GM23338 (cell line): Measurements from ENCODE around the gene PAM. TPM values are rescaled to one million over a fixed set of nuclear protein-coding genes. Genes with fewer than 3 reads are reported as not detected.

Experiments
- ATAC-seq: fragments of 200-7000 bp; cut with Tn5 transposase; 3 replicates; pipeline ENCODE4 v1.9.1; 2020
- DNase-seq: peaks from one replicate; pipeline ENCODE4 v3.0.0-alpha.2; 2015; ENCODE audit warnings: low spot score
- H2AFZ ChIP-seq: fragments of 200-600 bp; sonication (generic); 2 replicates; pipeline ENCODE4 v1.8.0; 2016; ENCODE audit warnings: antibody characterized with exemption, mild to moderate bottlenecking, moderate library complexity
- H3F3A ChIP-seq: fragments of 200-600 bp; sonication (generic); replicated peaks from 2 replicates; pipeline ENCODE4 v1.8.0; 2017; ENCODE audit warnings: antibody characterized with exemption, mixed run types, low read depth
- H3K27ac ChIP-seq: fragments of 200-600 bp; sonication (generic); 2 replicates; pipeline ENCODE4 v1.6.1; 2016; ENCODE audit warnings: low read depth
- H3K27me3 ChIP-seq: fragments of 200-600 bp; sonication (generic); 2 replicates; pipeline ENCODE4 v1.8.0; 2016; ENCODE audit warnings: mild to moderate bottlenecking, mixed run types, moderate library complexity; ENCODE audit not compliant: insufficient read depth
- H3K36me3 ChIP-seq: fragments of 200-600 bp; sonication (generic); 2 replicates; pipeline ENCODE4 v1.8.0; 2016; ENCODE audit warnings: mild to moderate bottlenecking; ENCODE audit not compliant: insufficient read depth
- H3K4me1 ChIP-seq: fragments of 200-600 bp; sonication (generic); 2 replicates; pipeline ENCODE4 v1.8.0; 2016; ENCODE audit warnings: mild to moderate bottlenecking, moderate library complexity; ENCODE audit not compliant: insufficient read depth
- H3K4me2 ChIP-seq: fragments of 200-600 bp; sonication (generic); 2 replicates; pipeline ENCODE4 v1.7.1; 2017; ENCODE audit warnings: mixed run types
- H3K4me3 ChIP-seq: fragments of 200-600 bp; sonication (generic); 2 replicates; pipeline ENCODE4 v1.6.1; 2016; ENCODE audit warnings: mixed run types
- H3K79me2 ChIP-seq: fragments of 200-600 bp; sonication (generic); replicated peaks from 2 replicates; pipeline ENCODE4 v1.8.0; 2017; ENCODE audit warnings: mild to moderate bottlenecking; ENCODE audit not compliant: insufficient read depth
- H3K9me2 ChIP-seq: fragments of 200-600 bp; sonication (generic); 2 replicates; pipeline ENCODE4 v1.8.0; 2017; ENCODE audit not compliant: insufficient read depth
- H4K20me1 ChIP-seq: fragments of 200-600 bp; sonication (generic); replicated peaks from 2 replicates; pipeline ENCODE4 v1.8.0; 2017; ENCODE audit warnings: mild to moderate bottlenecking; ENCODE audit not compliant: insufficient read depth
- H3K27ac Mint-ChIP-seq: 2 replicates; pipeline ENCODE4 v1.8.0; 2020; ENCODE audit warnings: inconsistent platforms, mild to moderate bottlenecking, moderate library complexity, mixed read lengths
- H3K27me3 Mint-ChIP-seq: 3 replicates; pipeline ENCODE4 v1.8.0; 2022; ENCODE audit warnings: low read depth, mild to moderate bottlenecking, moderate library complexity, mixed read lengths, inconsistent platforms; ENCODE audit not compliant: insufficient read depth, poor library complexity
- H3K36me3 Mint-ChIP-seq: 3 replicates; pipeline ENCODE4 v1.8.0; 2021; ENCODE audit warnings: low read depth, mild to moderate bottlenecking, inconsistent platforms, moderate library complexity, mixed read lengths
- H3K4me1 Mint-ChIP-seq: 3 replicates; pipeline ENCODE4 v1.8.0; 2020; ENCODE audit warnings: mild to moderate bottlenecking, inconsistent platforms, mixed read lengths
- H3K4me3 Mint-ChIP-seq: 3 replicates; pipeline ENCODE4 v1.8.0; 2021; ENCODE audit warnings: moderate library complexity, mild to moderate bottlenecking, inconsistent platforms, mixed read lengths
- H3K9me3 Mint-ChIP-seq: 3 replicates; pipeline ENCODE4 v1.8.0; 2020; ENCODE audit warnings: moderate library complexity, mild to moderate bottlenecking, inconsistent platforms, mixed read lengths
- CREB1 ChIP-seq: fragments of 250-450 bp; sonication (Bioruptor Pico); IDR thresholded peaks from 2 replicates; pipeline ENCODE4 v1.5.0; 2020; ENCODE audit warnings: low read depth, mild to moderate bottlenecking, moderate library complexity
- ETS1 ChIP-seq: IDR thresholded peaks from 2 replicates; pipeline ENCODE4 v1.6.1; 2016; ENCODE audit warnings: antibody characterized with exemption
- EZH2 ChIP-seq: fragments of 200-600 bp; sonication (generic); IDR thresholded peaks from one replicate; pipeline ENCODE4 v1.8.0; 2017; ENCODE audit warnings: antibody characterized with exemption, mild to moderate bottlenecking, low read depth; ENCODE audit not compliant: unreplicated experiment
- EZH2phosphoT487 ChIP-seq: fragments of 200-600 bp; sonication (generic); IDR thresholded peaks from one replicate; pipeline ENCODE4 v1.8.1; 2018; ENCODE audit warnings: antibody characterized with exemption; ENCODE audit not compliant: unreplicated experiment
- JUNB ChIP-seq: IDR thresholded peaks from one replicate; pipeline ENCODE4 v1.6.1; 2016; ENCODE audit warnings: antibody characterized with exemption; ENCODE audit not compliant: unreplicated experiment
- NANOG ChIP-seq: IDR thresholded peaks from 2 replicates; pipeline ENCODE4 v1.6.1; 2016; ENCODE audit warnings: antibody characterized with exemption, borderline replicate concordance
- POLR2AphosphoS5 ChIP-seq: IDR thresholded peaks from 2 replicates; pipeline ENCODE4 v1.6.1; 2016; ENCODE audit warnings: antibody characterized with exemption, low read depth
- STAT1 ChIP-seq: IDR thresholded peaks from one replicate; pipeline ENCODE4 v1.6.1; 2016; ENCODE audit warnings: antibody characterized with exemption; ENCODE audit not compliant: unreplicated experiment
- polyA plus RNA-seq: library from polyadenylated mRNA; unstranded; fragments of >200 nt; fragmentation: Nextera tagmentation; extraction: Ambion mirVana; gene quantifications from 2 replicates; pipeline ENCODE4 v1.2.1, GENCODE V29; 2016
- total RNA-seq: library from RNA; depleted of rRNA; stranded (reverse); fragments of >200 nt; shearing (Covaris generic); gene quantifications from 2 replicates; pipeline ENCODE4 v1.2.3, GENCODE V29; 2014
- TF ChIP-seq, protein P1 (sequence below): IDR thresholded peaks from one replicate; pipeline ENCODE4 v1.6.1; 2018; ENCODE audit warnings: antibody characterized with exemption; ENCODE audit not compliant: unreplicated experiment
- TF ChIP-seq, protein P2 (sequence below): fragments of 250-450 bp; sonication (Bioruptor Pico); IDR thresholded peaks from 2 replicates; pipeline ENCODE4 v1.5.0; 2020; ENCODE audit warnings: mild to moderate bottlenecking, moderate library complexity

The PAM gene
- total and polyA plus RNA-seq, 2 experiments from 2014 or later: 33.9 to 79.4 TPM

DNA sequence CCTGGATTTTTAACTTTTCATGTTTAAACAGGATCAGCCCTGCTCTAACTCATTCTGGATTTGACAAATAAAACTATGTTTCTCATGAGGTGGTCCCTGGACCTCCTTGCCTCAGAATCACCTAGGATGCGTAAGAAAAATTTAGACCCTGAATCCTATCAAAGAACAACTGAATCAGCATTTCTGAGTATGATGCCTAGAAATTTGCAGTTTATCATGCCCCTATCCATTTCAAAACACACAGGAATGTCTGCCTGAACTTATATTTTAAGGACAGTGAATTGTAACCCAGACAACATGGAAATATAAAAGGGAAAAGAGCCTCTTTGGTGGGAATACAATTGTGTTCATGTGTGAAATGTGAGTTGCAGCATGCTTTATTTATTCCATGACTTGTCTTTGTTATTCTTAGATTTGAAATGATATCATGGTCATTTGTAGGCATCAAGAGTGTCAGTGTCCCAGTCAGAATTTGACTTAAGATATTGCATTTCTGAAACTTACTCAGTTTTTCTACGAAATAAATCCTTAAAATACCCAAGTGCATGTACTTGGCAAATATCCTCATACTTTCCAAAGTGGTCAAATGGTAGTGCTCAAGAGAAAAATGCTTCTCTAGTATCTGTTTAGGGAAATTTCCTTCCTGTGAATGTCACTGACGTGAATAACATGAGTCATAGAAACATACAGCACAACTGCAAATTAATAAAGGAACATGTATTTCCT, 220.5 kb downstream of the PAM start:
- Mint-ChIP-seq H3K36me3 (no peaks in the 10 kb centered on the region), H3K27me3 (no peaks in the 10 kb centered on the region), H3K9me3 (no peaks in the 10 kb centered on the region), H3K4me3 (no peak overlapping the region), H3K4me1 (peaks cover 11% of the 10 kb centered on the region; the same call in 1 of the 3 replicates), H3K27ac (peak overlapping the region; percentile 59)
- Histone ChIP-seq H3K9me2 (no peaks in the 10 kb centered on the region), H2AFZ (no peak overlapping the region), H3K27me3 (no peaks in the 10 kb centered on the region), H4K20me1 (no peaks in the 10 kb centered on the region), H3K4me2 (no peak overlapping the region), H3K27ac (no peak overlapping the region), H3K36me3 (no peaks in the 10 kb centered on the region), H3K4me1 (peaks cover 6% of the 10 kb centered on the region; the same call in 1 of the 2 replicates), H3K79me2 (no peaks in the 10 kb centered on the region), H3F3A (no peaks in the 10 kb centered on the region), H3K4me3 (no peak overlapping the region)
- ATAC-seq (no peak), DNase-seq (no peak)
- TF ChIP-seq STAT1 (no peak), JUNB (no peak), NANOG (no peak), POLR2AphosphoS5 (no peak), ETS1 (no peak), EZH2phosphoT487 (no peak)
- TF ChIP-seq, protein P1, sequence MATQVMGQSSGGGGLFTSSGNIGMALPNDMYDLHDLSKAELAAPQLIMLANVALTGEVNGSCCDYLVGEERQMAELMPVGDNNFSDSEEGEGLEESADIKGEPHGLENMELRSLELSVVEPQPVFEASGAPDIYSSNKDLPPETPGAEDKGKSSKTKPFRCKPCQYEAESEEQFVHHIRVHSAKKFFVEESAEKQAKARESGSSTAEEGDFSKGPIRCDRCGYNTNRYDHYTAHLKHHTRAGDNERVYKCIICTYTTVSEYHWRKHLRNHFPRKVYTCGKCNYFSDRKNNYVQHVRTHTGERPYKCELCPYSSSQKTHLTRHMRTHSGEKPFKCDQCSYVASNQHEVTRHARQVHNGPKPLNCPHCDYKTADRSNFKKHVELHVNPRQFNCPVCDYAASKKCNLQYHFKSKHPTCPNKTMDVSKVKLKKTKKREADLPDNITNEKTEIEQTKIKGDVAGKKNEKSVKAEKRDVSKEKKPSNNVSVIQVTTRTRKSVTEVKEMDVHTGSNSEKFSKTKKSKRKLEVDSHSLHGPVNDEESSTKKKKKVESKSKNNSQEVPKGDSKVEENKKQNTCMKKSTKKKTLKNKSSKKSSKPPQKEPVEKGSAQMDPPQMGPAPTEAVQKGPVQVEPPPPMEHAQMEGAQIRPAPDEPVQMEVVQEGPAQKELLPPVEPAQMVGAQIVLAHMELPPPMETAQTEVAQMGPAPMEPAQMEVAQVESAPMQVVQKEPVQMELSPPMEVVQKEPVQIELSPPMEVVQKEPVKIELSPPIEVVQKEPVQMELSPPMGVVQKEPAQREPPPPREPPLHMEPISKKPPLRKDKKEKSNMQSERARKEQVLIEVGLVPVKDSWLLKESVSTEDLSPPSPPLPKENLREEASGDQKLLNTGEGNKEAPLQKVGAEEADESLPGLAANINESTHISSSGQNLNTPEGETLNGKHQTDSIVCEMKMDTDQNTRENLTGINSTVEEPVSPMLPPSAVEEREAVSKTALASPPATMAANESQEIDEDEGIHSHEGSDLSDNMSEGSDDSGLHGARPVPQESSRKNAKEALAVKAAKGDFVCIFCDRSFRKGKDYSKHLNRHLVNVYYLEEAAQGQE: no peak

- H3K27ac Mint-ChIP-seq: no peak overlapping the region
- H3K4me3 Mint-ChIP-seq: no peak overlapping the region
- Histone ChIP-seq H4K20me1 (no peaks in the 10 kb centered on the region), H3K4me2 (no peak overlapping the region), H3K79me2 (no peaks in the 10 kb centered on the region), H3K9me2 (no peaks in the 10 kb centered on the region), H3K4me3 (no peak overlapping the region), H3K4me1 (no peaks in the 10 kb centered on the region), H3K27me3 (no peaks in the 10 kb centered on the region), H3F3A (no peaks in the 10 kb centered on the region), H3K36me3 (no peaks in the 10 kb centered on the region), H3K27ac (no peak overlapping the region), H2AFZ (no peak overlapping the region)
- no peaks in the 10 kb centered on the region for H3K4me1 Mint-ChIP-seq
- DNase-seq (no peak), ATAC-seq (no peak)
- H3K36me3 Mint-ChIP-seq: peaks cover 8% of the 10 kb centered on the region; the same call in 1 of the 3 replicates
- H3K27me3 Mint-ChIP-seq: no peaks in the 10 kb centered on the region
- H3K9me3 Mint-ChIP-seq: no peaks in the 10 kb centered on the region
- TF ChIP-seq CREB1 (CRISPR knock-in tag) (no peak), EZH2 (no peak), EZH2phosphoT487 (no peak), JUNB (no peak)
- TF ChIP-seq, protein P2, sequence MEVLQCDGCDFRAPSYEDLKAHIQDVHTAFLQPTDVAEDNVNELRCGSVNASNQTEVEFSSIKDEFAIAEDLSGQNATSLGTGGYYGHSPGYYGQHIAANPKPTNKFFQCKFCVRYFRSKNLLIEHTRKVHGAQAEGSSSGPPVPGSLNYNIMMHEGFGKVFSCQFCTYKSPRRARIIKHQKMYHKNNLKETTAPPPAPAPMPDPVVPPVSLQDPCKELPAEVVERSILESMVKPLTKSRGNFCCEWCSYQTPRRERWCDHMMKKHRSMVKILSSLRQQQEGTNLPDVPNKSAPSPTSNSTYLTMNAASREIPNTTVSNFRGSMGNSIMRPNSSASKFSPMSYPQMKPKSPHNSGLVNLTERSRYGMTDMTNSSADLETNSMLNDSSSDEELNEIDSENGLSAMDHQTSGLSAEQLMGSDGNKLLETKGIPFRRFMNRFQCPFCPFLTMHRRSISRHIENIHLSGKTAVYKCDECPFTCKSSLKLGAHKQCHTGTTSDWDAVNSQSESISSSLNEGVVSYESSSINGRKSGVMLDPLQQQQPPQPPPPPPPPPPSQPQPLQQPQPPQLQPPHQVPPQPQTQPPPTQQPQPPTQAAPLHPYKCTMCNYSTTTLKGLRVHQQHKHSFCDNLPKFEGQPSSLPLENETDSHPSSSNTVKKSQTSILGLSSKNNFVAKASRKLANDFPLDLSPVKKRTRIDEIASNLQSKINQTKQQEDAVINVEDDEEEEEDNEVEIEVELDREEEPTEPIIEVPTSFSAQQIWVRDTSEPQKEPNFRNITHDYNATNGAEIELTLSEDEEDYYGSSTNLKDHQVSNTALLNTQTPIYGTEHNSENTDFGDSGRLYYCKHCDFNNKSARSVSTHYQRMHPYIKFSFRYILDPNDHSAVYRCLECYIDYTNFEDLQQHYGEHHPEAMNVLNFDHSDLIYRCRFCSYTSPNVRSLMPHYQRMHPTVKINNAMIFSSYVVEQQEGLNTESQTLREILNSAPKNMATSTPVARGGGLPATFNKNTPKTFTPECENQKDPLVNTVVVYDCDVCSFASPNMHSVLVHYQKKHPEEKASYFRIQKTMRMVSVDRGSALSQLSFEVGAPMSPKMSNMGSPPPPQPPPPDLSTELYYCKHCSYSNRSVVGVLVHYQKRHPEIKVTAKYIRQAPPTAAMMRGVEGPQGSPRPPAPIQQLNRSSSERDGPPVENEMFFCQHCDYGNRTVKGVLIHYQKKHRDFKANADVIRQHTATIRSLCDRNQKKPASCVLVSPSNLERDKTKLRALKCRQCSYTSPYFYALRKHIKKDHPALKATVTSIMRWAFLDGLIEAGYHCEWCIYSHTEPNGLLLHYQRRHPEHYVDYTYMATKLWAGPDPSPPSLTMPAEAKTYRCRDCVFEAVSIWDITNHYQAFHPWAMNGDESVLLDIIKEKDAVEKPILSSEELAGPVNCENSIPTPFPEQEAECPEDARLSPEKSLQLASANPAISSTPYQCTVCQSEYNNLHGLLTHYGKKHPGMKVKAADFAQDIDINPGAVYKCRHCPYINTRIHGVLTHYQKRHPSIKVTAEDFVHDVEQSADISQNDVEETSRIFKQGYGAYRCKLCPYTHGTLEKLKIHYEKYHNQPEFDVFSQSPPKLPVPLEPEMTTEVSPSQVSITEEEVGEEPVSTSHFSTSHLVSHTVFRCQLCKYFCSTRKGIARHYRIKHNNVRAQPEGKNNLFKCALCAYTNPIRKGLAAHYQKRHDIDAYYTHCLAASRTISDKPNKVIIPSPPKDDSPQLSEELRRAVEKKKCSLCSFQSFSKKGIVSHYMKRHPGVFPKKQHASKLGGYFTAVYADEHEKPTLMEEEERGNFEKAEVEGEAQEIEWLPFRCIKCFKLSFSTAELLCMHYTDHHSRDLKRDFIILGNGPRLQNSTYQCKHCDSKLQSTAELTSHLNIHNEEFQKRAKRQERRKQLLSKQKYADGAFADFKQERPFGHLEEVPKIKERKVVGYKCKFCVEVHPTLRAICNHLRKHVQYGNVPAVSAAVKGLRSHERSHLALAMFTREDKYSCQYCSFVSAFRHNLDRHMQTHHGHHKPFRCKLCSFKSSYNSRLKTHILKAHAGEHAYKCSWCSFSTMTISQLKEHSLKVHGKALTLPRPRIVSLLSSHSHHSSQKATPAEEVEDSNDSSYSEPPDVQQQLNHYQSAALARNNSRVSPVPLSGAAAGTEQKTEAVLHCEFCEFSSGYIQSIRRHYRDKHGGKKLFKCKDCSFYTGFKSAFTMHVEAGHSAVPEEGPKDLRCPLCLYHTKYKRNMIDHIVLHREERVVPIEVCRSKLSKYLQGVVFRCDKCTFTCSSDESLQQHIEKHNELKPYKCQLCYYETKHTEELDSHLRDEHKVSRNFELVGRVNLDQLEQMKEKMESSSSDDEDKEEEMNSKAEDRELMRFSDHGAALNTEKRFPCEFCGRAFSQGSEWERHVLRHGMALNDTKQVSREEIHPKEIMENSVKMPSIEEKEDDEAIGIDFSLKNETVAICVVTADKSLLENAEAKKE: no peak
Measured at GRCh38 chr5:102981957-102982635, 227.0 kb downstream of the PAM start.
